ENCODE data around the gene KIF16B. TPM values are rescaled to one million over a fixed set of nuclear protein-coding genes. Genes with fewer than 3 reads are reported as not detected.

Gene KIF16B
- total and polyA plus RNA-seq, 2 of the 13 experiments (the other 11 are each of a cell fraction or from before 2014, with no cell fraction given) = 6.9 to 18.0 TPM

DNA sequence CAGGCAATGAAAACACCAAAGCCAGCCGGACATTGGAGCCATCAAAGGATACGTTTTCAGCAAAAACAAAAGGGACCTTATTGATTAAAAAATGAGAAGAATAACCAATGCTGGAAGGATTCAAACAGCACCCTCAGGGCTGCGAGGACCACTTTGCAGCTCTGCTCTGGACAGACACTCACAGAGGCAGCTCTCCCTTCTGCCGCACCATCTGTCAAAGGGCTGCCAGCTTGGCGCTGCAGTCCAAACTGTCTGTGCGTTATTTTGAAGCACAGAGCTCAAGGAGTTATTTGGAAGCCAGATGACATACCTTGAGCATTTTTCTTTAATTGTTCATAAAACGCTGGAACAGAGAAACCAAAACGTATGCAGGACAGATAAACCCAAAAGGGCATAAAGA is 85.2 kb downstream of the KIF16B start:
- POLR2A ChIA-PET = no interaction called here

More for the DNA sequence above, 85.2 kb downstream of the KIF16B start:
- H3K4me3 ChIP-seq (replicated peaks in 1 of 3; ENCODE audit: insufficient read depth in 1 of 3, low read depth in 2 of 3, low read length in 3 of 3) = no peak overlapping the region
- no peaks in the 10 kb centered on the region for H3K79me2 ChIP-seq (ENCODE audit: insufficient read depth, low read length)
- H3K36me3 ChIP-seq (replicated peaks in 1 of 2; ENCODE audit: control insufficient read depth in 1 of 2, insufficient read depth in 2 of 2, low read length in 2 of 2) = peaks cover 0 to 4% of the 10 kb centered on the region in 2 experiments; a peak in 1 of 5 replicates
- CTCF ChIA-PET (ENCODE audit: low intra/inter-chr PET ratio, low total read pairs) = no interaction called here
- no peaks in the 10 kb centered on the region for H3K4me1 ChIP-seq (ENCODE audit: insufficient read depth, low read length)
- TF ChIP-seq, protein P1, sequence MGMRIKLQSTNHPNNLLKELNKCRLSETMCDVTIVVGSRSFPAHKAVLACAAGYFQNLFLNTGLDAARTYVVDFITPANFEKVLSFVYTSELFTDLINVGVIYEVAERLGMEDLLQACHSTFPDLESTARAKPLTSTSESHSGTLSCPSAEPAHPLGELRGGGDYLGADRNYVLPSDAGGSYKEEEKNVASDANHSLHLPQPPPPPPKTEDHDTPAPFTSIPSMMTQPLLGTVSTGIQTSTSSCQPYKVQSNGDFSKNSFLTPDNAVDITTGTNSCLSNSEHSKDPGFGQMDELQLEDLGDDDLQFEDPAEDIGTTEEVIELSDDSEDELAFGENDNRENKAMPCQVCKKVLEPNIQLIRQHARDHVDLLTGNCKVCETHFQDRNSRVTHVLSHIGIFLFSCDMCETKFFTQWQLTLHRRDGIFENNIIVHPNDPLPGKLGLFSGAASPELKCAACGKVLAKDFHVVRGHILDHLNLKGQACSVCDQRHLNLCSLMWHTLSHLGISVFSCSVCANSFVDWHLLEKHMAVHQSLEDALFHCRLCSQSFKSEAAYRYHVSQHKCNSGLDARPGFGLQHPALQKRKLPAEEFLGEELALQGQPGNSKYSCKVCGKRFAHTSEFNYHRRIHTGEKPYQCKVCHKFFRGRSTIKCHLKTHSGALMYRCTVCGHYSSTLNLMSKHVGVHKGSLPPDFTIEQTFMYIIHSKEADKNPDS (CRISPR knock-in tag; IDR thresholded peaks at IDR 0.05) = no peak
- TF ChIP-seq HNRNPL (IDR thresholded peaks at IDR 0.05; ENCODE audit: low read depth, low read length) = no peak
- no peak for TF ChIP-seq ARNTL (CRISPR knock-in tag; IDR thresholded peaks at IDR 0.05)
- TF ChIP-seq TOE1 (CRISPR knock-in tag; IDR thresholded peaks at IDR 0.05) = no peak
- TF ChIP-seq ZFP90 (CRISPR knock-in tag; IDR thresholded peaks at IDR 0.05; ENCODE audit: borderline replicate concordance) = no peak
- no peak for TF ChIP-seq SNAI1 (CRISPR knock-in tag; IDR thresholded peaks at IDR 0.05; ENCODE audit: borderline replicate concordance)
- TF ChIP-seq ZEB1 (IDR thresholded peaks at IDR 0.05; ENCODE audit: insufficient replicate concordance, low read depth) = no peak
- no peak for TF ChIP-seq MXD4 (CRISPR knock-in tag; IDR thresholded peaks at IDR 0.05)
- TF ChIP-seq, protein P2, sequence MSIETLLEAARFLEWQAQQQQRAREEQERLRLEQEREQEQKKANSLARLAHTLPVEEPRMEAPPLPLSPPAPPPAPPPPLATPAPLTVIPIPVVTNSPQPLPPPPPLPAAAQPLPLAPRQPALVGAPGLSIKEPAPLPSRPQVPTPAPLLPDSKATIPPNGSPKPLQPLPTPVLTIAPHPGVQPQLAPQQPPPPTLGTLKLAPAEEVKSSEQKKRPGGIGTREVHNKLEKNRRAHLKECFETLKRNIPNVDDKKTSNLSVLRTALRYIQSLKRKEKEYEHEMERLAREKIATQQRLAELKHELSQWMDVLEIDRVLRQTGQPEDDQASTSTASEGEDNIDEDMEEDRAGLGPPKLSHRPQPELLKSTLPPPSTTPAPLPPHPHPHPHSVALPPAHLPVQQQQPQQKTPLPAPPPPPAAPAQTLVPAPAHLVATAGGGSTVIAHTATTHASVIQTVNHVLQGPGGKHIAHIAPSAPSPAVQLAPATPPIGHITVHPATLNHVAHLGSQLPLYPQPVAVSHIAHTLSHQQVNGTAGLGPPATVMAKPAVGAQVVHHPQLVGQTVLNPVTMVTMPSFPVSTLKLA (IDR thresholded peaks at IDR 0.05) = no peak
- TF ChIP-seq HNRNPLL (IDR thresholded peaks at IDR 0.05; ENCODE audit: low read depth, low read length, poor library complexity, severe bottlenecking) = no peak
- TF ChIP-seq MTF1 (CRISPR knock-in tag; IDR thresholded peaks at IDR 0.05) = no peak
- TF ChIP-seq NFRKB (IDR thresholded peaks at IDR 0.05) = no peak
- TF ChIP-seq CHD2 (IDR thresholded peaks at IDR 0.05; ENCODE audit: low read depth, low read length) = no peak
- no peak for TF ChIP-seq TCF7L2 (IDR thresholded peaks at IDR 0.05; ENCODE audit: low read depth, low read length)
- TF ChIP-seq HES4 (CRISPR knock-in tag; IDR thresholded peaks at IDR 0.05; ENCODE audit: borderline replicate concordance) = no peak
- no peak for TF ChIP-seq ZNF234 (CRISPR knock-in tag; conservative IDR thresholded peaks at IDR 0.05)
- no peak for TF ChIP-seq KAT2B (IDR thresholded peaks at IDR 0.05; ENCODE audit: borderline replicate concordance, low read depth, low read length)
- TF ChIP-seq ZNF224 (CRISPR knock-in tag; IDR thresholded peaks at IDR 0.05) = no peak
- no peak for TF ChIP-seq ZKSCAN8 (CRISPR knock-in tag; IDR thresholded peaks at IDR 0.05; ENCODE audit: borderline replicate concordance)
- no TSS peak for BruUV-seq (replicated peaks)
- intact Hi-C loops (cut with micrococcal nuclease; ENCODE audit: unreplicated experiment) (no loop called here), in situ Hi-C loops (cut with HindIII; ENCODE audit: extremely low pct_ligation_motif_present, low pct_unique_long_range_greater_than_20kb) (no loop called here)
- no peak for ATAC-seq
- no peaks in the 10 kb centered on the region for H3K27me3 ChIP-seq (ENCODE audit: control insufficient read depth in 1 of 2, insufficient read depth in 2 of 2, low read length in 2 of 2)
- H2AFZ ChIP-seq (ENCODE audit: low read length) = no peak overlapping the region
- H3K9ac ChIP-seq (ENCODE audit: insufficient read depth, low read depth, low read length) = no peak overlapping the region
- WGBS (ENCODE audit: low lambda C conversion rate) = 92% methylated on average over 8 of the region's 8 CpGs
- FAIRE-seq = no peak
- no peak overlapping the region for H3K27ac ChIP-seq (ENCODE audit: extremely low read length, insufficient read depth, low read length)
- H3K4me2 ChIP-seq (ENCODE audit: low read depth, low read length) = no peak overlapping the region
- H3K9me3 ChIP-seq (ENCODE audit: low read length) = no peaks in the 10 kb centered on the region
- DNase-seq (ENCODE audit: low spot score) = no peak
- no peaks in the 10 kb centered on the region for H4K20me1 ChIP-seq (ENCODE audit: insufficient read depth, low read length)
